ENCODE data around the gene P2RY12. TPM values are rescaled to one million over a fixed set of nuclear protein-coding genes. Genes with fewer than 3 reads are reported as not detected.
A peak's percentile ranks its signal among the peaks of the same experiment; 100 is the strongest.

P2RY12 gene
- total and polyA plus RNA-seq, 12 donors = 0.33 to 3.1 (median 0.76) TPM; not detected in 1

DNA sequence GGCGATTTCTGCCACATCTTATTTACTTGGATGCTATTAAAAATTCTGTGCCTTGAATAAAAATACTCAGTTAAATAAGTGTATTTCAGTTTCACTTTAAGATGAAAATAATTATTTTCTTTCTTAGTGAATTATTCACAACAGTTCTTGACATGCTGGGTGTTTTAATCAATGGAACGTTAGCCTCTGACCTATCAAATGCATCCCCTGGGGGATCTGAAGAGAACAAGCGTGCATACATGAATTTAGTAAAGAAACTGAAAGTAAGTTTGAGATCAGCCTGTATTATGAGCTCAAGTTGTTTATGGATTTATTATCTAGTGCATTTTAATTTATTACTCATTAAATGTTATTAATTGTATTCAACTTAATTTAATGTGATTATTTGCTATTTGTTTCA, 597 bp downstream of the P2RY12 start:
- H3K9me3 ChIP-seq = no peaks in the 10 kb centered on the region
- 59 to 60% methylated on average over 3 of the region's 3 CpGs for WGBS, 2 donors
- intact Hi-C loops (cut with DNase I) = no loop called here
- ATAC-seq = peak in 2 of 8 donors; percentile 45 to 61
- DNase-seq = no peak
- H3K4me3 ChIP-seq = peak overlapping the region in 8 of 10 donors; percentile 0 to 41 (median 28)
- H3K4me1 ChIP-seq = peaks cover 0 to 61% (median 0%) of the 10 kb centered on the region in 9 donors
- no peaks in the 10 kb centered on the region for H3K27me3 ChIP-seq
- H3K27ac ChIP-seq = peak overlapping the region in 2 of 10 donors; percentile 5 to 11
- TF ChIP-seq, protein P1, sequence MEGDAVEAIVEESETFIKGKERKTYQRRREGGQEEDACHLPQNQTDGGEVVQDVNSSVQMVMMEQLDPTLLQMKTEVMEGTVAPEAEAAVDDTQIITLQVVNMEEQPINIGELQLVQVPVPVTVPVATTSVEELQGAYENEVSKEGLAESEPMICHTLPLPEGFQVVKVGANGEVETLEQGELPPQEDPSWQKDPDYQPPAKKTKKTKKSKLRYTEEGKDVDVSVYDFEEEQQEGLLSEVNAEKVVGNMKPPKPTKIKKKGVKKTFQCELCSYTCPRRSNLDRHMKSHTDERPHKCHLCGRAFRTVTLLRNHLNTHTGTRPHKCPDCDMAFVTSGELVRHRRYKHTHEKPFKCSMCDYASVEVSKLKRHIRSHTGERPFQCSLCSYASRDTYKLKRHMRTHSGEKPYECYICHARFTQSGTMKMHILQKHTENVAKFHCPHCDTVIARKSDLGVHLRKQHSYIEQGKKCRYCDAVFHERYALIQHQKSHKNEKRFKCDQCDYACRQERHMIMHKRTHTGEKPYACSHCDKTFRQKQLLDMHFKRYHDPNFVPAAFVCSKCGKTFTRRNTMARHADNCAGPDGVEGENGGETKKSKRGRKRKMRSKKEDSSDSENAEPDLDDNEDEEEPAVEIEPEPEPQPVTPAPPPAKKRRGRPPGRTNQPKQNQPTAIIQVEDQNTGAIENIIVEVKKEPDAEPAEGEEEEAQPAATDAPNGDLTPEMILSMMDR (IDR thresholded peaks at IDR 0.05) = no peak
- H3K36me3 ChIP-seq = no peaks in the 10 kb centered on the region

DNA sequence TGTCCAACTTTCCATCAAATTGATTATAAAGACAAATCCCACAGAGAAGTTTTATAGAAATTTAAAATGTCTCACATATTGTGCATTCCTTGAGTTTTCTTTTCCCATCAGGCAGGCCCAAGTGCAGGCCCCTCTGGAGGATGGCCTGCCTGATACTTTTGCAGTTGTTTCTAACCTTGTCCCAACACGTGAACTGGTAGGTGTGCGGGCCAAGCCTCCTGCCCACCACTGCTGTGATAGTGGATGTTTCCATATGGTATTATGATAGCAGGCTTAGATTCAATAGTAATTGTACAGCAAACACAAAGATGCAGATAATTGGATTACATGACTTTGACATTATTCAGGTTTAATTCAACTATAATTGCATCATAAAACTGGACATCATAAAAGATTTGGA, 1.4 kb downstream of the P2RY12 start:
- Histone ChIP-seq H3K4me3 (peak overlapping the region in 1 of 10 donors; percentile 39), H3K4me1 (peaks cover 0 to 53% (median 0%) of the 10 kb centered on the region in 9 donors), H3K9me3 (no peaks in the 10 kb centered on the region), H3K36me3 (no peaks in the 10 kb centered on the region), H3K27ac (peak overlapping the region in 1 of 10 donors; percentile 29), H3K27me3 (no peaks in the 10 kb centered on the region)
- no peak for ATAC-seq
- TF ChIP-seq, protein P1 (IDR thresholded peaks at IDR 0.05) = no peak
- intact Hi-C loops (cut with DNase I) = no loop called here
- DNase-seq = no peak
- WGBS, 2 donors = 61 to 85% methylated on average over 2 of the region's 2 CpGs

DNA sequence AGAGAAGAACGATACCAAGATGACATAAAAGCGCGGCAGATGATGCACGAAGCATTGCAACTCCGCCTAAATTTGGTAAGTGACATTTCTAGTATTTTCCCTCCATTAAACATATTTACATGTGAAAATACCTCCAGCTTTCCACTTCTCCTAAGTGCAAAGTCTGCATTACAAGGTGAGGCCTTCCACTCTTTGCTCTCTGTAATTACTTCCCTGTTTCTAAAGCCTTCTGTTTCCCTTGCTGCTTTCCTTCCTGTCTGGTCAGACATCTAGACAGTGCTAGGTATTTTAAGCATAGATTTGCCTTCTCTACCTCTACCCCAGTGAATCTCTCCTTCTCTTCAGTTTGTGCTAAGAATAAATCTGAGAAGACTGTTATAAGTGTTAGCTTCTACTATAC, 1.9 kb downstream of the P2RY12 start:
- Histone ChIP-seq H3K36me3 (no peaks in the 10 kb centered on the region), H3K4me1 (peaks cover 0 to 49% (median 0%) of the 10 kb centered on the region in 9 donors), H3K27me3 (no peaks in the 10 kb centered on the region), H3K27ac (peak overlapping the region in 1 of 10 donors; percentile 29), H3K9me3 (no peaks in the 10 kb centered on the region), H3K4me3 (no peak overlapping the region)
- WGBS, 2 donors = 94 to 97% methylated on average over 5 of the region's 5 CpGs
- intact Hi-C loops (cut with DNase I) = no loop called here
- ATAC-seq = no peak
- TF ChIP-seq, protein P1 (IDR thresholded peaks at IDR 0.05) = no peak
- DNase-seq = no peak

DNA sequence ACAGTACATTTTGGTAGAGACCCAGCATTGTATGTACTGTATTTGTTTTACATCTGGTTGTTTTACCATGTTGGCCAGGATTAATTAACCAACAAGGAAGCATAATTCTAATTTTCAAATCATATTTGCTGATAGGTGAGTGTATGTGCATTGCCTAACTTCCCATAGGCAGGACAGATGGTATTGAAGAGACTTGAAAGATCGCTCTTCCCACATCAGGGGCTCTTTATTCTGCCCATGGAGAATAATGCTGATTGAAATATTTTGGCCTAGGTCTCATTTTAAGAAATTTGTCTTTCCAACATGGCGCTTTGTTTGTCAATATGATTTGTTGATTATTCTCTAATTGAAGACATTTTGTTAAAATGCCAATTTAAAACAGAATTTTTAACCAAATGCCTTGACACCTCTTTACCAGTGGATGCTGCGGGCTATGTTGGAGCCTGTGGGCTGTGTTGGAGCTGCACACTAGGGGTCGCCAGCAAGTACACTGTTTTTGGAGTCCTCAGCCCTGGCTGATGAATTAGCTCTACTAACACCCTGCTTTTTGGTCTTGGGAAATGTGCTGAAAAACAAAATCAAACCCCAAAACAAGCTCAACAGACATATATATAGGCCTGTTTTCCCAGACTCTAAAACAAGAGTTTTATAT, 5.3 kb downstream of the P2RY12 start:
- no peaks in the 10 kb centered on the region for H3K36me3 ChIP-seq
- no peak overlapping the region for H3K27ac ChIP-seq
- no peaks in the 10 kb centered on the region for H3K9me3 ChIP-seq
- H3K4me3 ChIP-seq = no peak overlapping the region
- intact Hi-C loops (cut with DNase I) = no loop called here
- H3K4me1 ChIP-seq = peaks cover 0 to 24% (median 0%) of the 10 kb centered on the region in 9 donors
- DNase-seq (peak; percentile 14 to 16), ATAC-seq (peak in 3 of 8 donors; percentile 48 to 57 (median 51))
- WGBS, 2 donors = 58 to 67% methylated on average over 4 of the region's 4 CpGs
- H3K27me3 ChIP-seq = no peaks in the 10 kb centered on the region
- TF ChIP-seq, protein P1 (IDR thresholded peaks at IDR 0.05) = peak in 8 of 9 donors; percentile 5 to 62 (median 44)

All from heart right ventricle (tissue), 16 donors.